Endothelial cell (in vitro differentiated cells): ENCODE results near the gene LAMC1. TPM values are rescaled to one million over a fixed set of nuclear protein-coding genes. Genes with fewer than 3 reads are reported as not detected.
A peak's percentile ranks its signal among the peaks of the same experiment; 100 is the strongest.

Source experiments
- DNase-seq: peaks from one replicate; pipeline ENCODE4 v3.0.0; 2021; ENCODE audit warnings: low spot score
- H3K27ac Mint-ChIP-seq: one replicate; pipeline ENCODE4 v1.8.0; 2021; ENCODE audit warnings: mixed read lengths, inconsistent platforms; ENCODE audit not compliant: unreplicated experiment
- H3K27me3 Mint-ChIP-seq: one replicate; pipeline ENCODE4 v1.8.0; 2021; ENCODE audit warnings: mild to moderate bottlenecking, moderate library complexity, mixed read lengths, inconsistent platforms; ENCODE audit not compliant: unreplicated experiment
- H3K36me3 Mint-ChIP-seq: one replicate; pipeline ENCODE4 v1.8.0; 2021; ENCODE audit warnings: mild to moderate bottlenecking, low read depth, mixed read lengths, inconsistent platforms; ENCODE audit not compliant: unreplicated experiment
- H3K4me1 Mint-ChIP-seq: one replicate; pipeline ENCODE4 v1.8.0; 2021; ENCODE audit warnings: mild to moderate bottlenecking, mixed read lengths, inconsistent platforms; ENCODE audit not compliant: unreplicated experiment
- H3K4me3 Mint-ChIP-seq: one replicate; pipeline ENCODE4 v1.8.0; 2021; ENCODE audit warnings: mild to moderate bottlenecking, mixed read lengths, inconsistent platforms; ENCODE audit not compliant: unreplicated experiment
- H3K9me3 Mint-ChIP-seq: one replicate; pipeline ENCODE4 v1.8.0; 2021; ENCODE audit warnings: mixed read lengths, inconsistent platforms; ENCODE audit not compliant: unreplicated experiment
- total RNA-seq: library from RNA; stranded (reverse); fragmentation: NEBNext Ultra II Directional; extraction: Animal tissue kit (Norgen Biotek cat#: 25700); gene quantifications from one replicate; pipeline ENCODE4 v1.2.1, GENCODE V29; 2021; ENCODE audit not compliant: unreplicated experiment
- TF ChIP-seq, protein P1 (sequence below): fragments of 200-600 bp; sonication (generic); IDR thresholded peaks from one replicate; pipeline ENCODE4 v1.5.0; 2021; ENCODE audit warnings: antibody characterized with exemption; ENCODE audit not compliant: unreplicated experiment

The LAMC1 gene
- total RNA-seq, 1 donor from 2014 or later: 265 TPM

DNA sequence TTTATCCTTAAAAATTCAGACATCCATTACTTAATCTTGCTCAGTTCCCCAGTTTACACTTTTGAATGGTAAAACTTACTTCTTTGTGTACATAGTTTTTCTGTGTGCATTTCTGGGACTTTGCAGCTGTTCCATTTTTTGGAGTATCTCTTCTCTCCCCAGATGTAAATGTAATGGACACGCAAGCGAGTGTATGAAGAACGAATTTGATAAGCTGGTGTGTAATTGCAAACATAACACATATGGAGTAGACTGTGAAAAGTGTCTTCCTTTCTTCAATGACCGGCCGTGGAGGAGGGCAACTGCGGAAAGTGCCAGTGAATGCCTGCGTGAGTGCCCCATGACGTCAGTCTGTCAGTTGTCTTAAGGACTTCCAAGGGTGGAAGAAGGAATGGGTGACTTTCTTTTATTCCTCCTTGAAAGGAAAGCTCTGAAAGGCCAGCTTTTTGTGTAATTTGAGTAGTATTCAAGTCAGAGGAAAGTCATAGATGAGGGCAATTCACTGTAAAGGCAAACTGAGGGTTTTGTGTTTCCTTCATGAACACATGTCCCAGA lies 87.2 kb downstream of the LAMC1 start:
- H3K9me3 Mint-ChIP-seq: no peaks in the 10 kb centered on the region
- H3K4me1 Mint-ChIP-seq: no peaks in the 10 kb centered on the region
- TF ChIP-seq, protein P1, sequence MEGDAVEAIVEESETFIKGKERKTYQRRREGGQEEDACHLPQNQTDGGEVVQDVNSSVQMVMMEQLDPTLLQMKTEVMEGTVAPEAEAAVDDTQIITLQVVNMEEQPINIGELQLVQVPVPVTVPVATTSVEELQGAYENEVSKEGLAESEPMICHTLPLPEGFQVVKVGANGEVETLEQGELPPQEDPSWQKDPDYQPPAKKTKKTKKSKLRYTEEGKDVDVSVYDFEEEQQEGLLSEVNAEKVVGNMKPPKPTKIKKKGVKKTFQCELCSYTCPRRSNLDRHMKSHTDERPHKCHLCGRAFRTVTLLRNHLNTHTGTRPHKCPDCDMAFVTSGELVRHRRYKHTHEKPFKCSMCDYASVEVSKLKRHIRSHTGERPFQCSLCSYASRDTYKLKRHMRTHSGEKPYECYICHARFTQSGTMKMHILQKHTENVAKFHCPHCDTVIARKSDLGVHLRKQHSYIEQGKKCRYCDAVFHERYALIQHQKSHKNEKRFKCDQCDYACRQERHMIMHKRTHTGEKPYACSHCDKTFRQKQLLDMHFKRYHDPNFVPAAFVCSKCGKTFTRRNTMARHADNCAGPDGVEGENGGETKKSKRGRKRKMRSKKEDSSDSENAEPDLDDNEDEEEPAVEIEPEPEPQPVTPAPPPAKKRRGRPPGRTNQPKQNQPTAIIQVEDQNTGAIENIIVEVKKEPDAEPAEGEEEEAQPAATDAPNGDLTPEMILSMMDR: no peak
- no peak overlapping the region for H3K27ac Mint-ChIP-seq
- DNase-seq: no peak
- peaks cover 33% of the 10 kb centered on the region for H3K36me3 Mint-ChIP-seq
- no peak overlapping the region for H3K4me3 Mint-ChIP-seq
- H3K27me3 Mint-ChIP-seq: peaks cover 1% of the 10 kb centered on the region

DNA sequence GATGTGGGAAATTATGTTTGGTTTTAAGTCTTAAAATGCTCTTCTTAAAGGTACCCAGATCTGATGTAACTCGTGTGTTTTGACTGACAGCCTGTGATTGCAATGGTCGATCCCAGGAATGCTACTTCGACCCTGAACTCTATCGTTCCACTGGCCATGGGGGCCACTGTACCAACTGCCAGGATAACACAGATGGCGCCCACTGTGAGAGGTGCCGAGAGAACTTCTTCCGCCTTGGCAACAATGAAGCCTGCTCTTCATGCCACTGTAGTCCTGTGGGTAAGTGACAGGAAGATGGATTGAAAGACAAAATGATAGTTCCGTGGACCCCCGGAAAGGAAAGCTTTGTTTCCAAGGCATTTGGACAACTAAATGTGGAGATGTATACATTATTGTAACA lies 91.2 kb downstream of the LAMC1 start:
- H3K4me1 Mint-ChIP-seq: peaks cover 5% of the 10 kb centered on the region
- TF ChIP-seq, protein P1: no peak
- peak overlapping the region; percentile 10 for H3K27ac Mint-ChIP-seq
- no peak overlapping the region for H3K4me3 Mint-ChIP-seq
- H3K9me3 Mint-ChIP-seq: no peaks in the 10 kb centered on the region
- no peak for DNase-seq
- H3K27me3 Mint-ChIP-seq: peaks cover 1% of the 10 kb centered on the region
- H3K36me3 Mint-ChIP-seq: peaks cover 47% of the 10 kb centered on the region

DNA sequence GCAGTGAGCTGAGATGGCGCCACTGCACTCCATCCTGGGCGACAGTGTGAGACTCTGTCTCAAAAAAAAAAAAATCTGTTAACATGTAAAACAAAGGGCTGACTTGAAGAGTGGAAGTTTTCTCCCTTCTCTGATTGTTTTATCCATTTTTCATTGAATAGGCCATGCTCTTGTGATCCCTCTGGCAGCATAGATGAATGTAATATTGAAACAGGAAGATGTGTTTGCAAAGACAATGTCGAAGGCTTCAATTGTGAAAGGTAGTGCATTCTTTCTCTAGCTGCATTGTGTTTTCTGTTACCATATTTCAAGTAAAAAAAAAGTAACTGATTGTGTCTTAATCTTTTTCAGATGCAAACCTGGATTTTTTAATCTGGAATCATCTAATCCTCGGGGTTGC lies 93.2 kb downstream of the LAMC1 start:
- Mint-ChIP-seq H3K9me3 (no peaks in the 10 kb centered on the region), H3K27me3 (peaks cover 1% of the 10 kb centered on the region), H3K36me3 (peaks cover 39% of the 10 kb centered on the region), H3K4me1 (peaks cover 5% of the 10 kb centered on the region), H3K4me3 (peak overlapping the region; percentile 17), H3K27ac (no peak overlapping the region)
- TF ChIP-seq, protein P1: no peak
- no peak for DNase-seq

DNA sequence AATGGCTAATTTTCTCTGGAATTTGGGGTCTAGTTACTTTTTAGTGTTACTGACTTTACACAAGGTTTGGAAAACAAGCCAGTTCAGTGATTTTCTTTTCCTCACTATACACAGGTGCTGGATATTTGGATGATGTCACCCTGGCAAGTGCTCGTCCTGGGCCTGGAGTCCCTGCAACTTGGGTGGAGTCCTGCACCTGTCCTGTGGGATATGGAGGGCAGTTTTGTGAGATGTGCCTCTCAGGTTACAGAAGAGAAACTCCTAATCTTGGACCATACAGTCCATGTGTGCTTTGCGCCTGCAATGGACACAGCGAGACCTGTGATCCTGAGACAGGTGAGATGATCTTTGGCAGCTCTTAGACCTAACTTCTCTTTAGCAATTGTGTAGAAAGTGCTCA lies 98.4 kb downstream of the LAMC1 start:
- peaks cover 53% of the 10 kb centered on the region for H3K36me3 Mint-ChIP-seq
- H3K4me3 Mint-ChIP-seq: no peak overlapping the region

DNA sequence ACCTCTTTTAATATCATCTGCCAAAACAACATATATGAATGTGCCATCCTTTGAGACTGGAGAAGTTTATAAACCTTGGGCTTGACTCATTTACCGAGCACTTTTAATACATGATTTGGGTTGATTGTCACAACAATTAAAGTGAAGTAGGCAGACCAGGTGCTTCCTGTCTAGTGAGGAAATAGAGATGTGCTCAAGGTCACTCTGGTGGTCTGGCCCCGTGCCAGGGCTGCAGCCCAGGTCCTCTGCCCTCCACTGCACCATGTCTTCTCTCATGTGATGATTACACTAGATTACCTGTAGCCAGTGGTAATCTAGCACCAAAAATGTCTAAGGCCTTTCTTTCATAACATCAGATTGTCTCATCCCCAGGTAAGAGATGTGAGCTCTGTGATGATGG lies 101.0 kb downstream of the LAMC1 start:
- H3K27me3 Mint-ChIP-seq: peaks cover 4% of the 10 kb centered on the region
- H3K4me3 Mint-ChIP-seq: no peak overlapping the region
- peaks cover 8% of the 10 kb centered on the region for H3K4me1 Mint-ChIP-seq
- TF ChIP-seq, protein P1: no peak
- H3K9me3 Mint-ChIP-seq: no peaks in the 10 kb centered on the region
- no peak overlapping the region for H3K27ac Mint-ChIP-seq
- no peak for DNase-seq
- H3K36me3 Mint-ChIP-seq: peaks cover 55% of the 10 kb centered on the region

More for the DNA sequence above, 98.4 kb downstream of the LAMC1 start:
- H3K27me3 Mint-ChIP-seq: peaks cover 3% of the 10 kb centered on the region
- TF ChIP-seq, protein P1: no peak
- no peaks in the 10 kb centered on the region for H3K9me3 Mint-ChIP-seq
- H3K4me1 Mint-ChIP-seq: peaks cover 6% of the 10 kb centered on the region
- DNase-seq: no peak
- H3K27ac Mint-ChIP-seq: no peak overlapping the region
